SU-DHL-6 (cell line): ENCODE measurements around the gene TMEM184C.

Source experiments
- EZH2phosphoT487 ChIP-seq: fragments of 200-600 bp; sonication (generic), shearing (Covaris generic); conservative IDR thresholded peaks from 2 replicates; pipeline ENCODE4 v1.6.1; 2018; ENCODE audit warnings: mild to moderate bottlenecking, antibody characterized with exemption, low read length, moderate library complexity, mixed read lengths
- TF ChIP-seq, protein P1 (sequence below): fragments of 200-600 bp; sonication (generic); IDR thresholded peaks from one replicate; pipeline ENCODE4 v1.5.1; 2017; ENCODE audit warnings: antibody characterized with exemption, mild to moderate bottlenecking, low read length, moderate library complexity; ENCODE audit not compliant: insufficient read depth, poor library complexity, severe bottlenecking

DNA sequence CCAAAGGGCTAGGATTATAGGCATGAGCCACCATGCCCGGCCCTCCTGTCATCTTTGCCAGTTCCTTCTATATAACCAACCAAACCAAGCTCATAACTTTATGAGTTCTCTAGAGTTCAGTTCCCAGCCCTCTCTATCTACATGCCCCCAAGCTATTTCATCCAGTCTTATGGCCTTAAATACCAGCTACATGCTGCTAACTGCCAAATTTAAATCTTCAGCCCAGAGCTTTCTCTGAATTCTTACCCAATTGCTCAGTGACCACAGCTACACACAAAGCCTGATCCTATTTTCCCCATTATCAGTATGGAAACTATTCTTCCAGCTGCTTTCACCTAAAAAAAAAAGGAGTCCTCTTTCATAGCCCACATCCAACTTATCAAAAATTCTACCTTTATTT lies 23.1 kb downstream of the TMEM184C start:
- TF ChIP-seq, protein P1, sequence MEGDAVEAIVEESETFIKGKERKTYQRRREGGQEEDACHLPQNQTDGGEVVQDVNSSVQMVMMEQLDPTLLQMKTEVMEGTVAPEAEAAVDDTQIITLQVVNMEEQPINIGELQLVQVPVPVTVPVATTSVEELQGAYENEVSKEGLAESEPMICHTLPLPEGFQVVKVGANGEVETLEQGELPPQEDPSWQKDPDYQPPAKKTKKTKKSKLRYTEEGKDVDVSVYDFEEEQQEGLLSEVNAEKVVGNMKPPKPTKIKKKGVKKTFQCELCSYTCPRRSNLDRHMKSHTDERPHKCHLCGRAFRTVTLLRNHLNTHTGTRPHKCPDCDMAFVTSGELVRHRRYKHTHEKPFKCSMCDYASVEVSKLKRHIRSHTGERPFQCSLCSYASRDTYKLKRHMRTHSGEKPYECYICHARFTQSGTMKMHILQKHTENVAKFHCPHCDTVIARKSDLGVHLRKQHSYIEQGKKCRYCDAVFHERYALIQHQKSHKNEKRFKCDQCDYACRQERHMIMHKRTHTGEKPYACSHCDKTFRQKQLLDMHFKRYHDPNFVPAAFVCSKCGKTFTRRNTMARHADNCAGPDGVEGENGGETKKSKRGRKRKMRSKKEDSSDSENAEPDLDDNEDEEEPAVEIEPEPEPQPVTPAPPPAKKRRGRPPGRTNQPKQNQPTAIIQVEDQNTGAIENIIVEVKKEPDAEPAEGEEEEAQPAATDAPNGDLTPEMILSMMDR = no peak
- TF ChIP-seq EZH2phosphoT487 = no peak
